Trophoblast cell (in vitro differentiated cells and primary cell): ENCODE results near the gene ERBB4.

Experiments used
- DNase-seq, 2 donors: peaks; one replicate each; pipeline ENCODE4 v3.0.0-alpha.2; 2016
- H2AFZ ChIP-seq: 2 replicates; pipeline ENCODE4 v1.6.1; 2013; ENCODE audit warnings: low read length, moderate library complexity, mild to moderate bottlenecking; ENCODE audit not compliant: insufficient read depth, poor library complexity
- H2AK5ac ChIP-seq: 2 replicates; pipeline ENCODE4 v1.6.1; 2013; ENCODE audit warnings: mild to moderate bottlenecking, low read length
- H2BK120ac ChIP-seq: 2 replicates; pipeline ENCODE4 v1.6.1; 2013; ENCODE audit warnings: low read length, mild to moderate bottlenecking, moderate library complexity; ENCODE audit not compliant: insufficient read depth, poor library complexity
- H2BK12ac ChIP-seq: 2 replicates; pipeline ENCODE4 v1.6.1; 2013; ENCODE audit warnings: mild to moderate bottlenecking, low read length, moderate library complexity
- H2BK5ac ChIP-seq: 2 replicates; pipeline ENCODE4 v1.6.1; 2013; ENCODE audit warnings: low read length, low read depth, moderate library complexity, mild to moderate bottlenecking; ENCODE audit not compliant: poor library complexity
- H3K14ac ChIP-seq: 2 replicates; pipeline ENCODE4 v1.6.1; 2013; ENCODE audit warnings: mild to moderate bottlenecking, low read length
- H3K18ac ChIP-seq: 2 replicates; pipeline ENCODE4 v1.6.1; 2013; ENCODE audit warnings: mild to moderate bottlenecking, low read length
- H3K23ac ChIP-seq: 2 replicates; pipeline ENCODE4 v1.6.1; 2013; ENCODE audit warnings: low read length
- H3K27ac ChIP-seq: 2 replicates; pipeline ENCODE4 v1.5.1; 2013; ENCODE audit warnings: low read depth, mild to moderate bottlenecking, inconsistent platforms, low read length, moderate library complexity
- H3K27me3 ChIP-seq: 2 replicates; pipeline ENCODE4 v1.6.1; 2013; ENCODE audit warnings: inconsistent platforms, mild to moderate bottlenecking, low read length, moderate library complexity; ENCODE audit not compliant: insufficient read depth
- H3K36me3 ChIP-seq, 2 experiments: 1 replicate in 1 of 2; 2 replicates in 1 of 2; pipeline ENCODE4 v1.6.1; 2013; ENCODE audit warnings: low read length in 2 of 2, mild to moderate bottlenecking in 2 of 2, moderate library complexity in 1 of 2; ENCODE audit not compliant: insufficient read depth in 2 of 2, control insufficient read depth in 1 of 2
- H3K4ac ChIP-seq: 2 replicates; pipeline ENCODE4 v1.6.1; 2013; ENCODE audit warnings: low read depth, mild to moderate bottlenecking, low read length, moderate library complexity
- H3K4me1 ChIP-seq, 2 experiments: 1 replicate in 1 of 2; 2 replicates in 1 of 2; pipeline ENCODE4 v1.6.1; 2013; ENCODE audit warnings: low read length in 2 of 2, mild to moderate bottlenecking in 2 of 2, moderate library complexity in 1 of 2; ENCODE audit not compliant: insufficient read depth in 2 of 2, control insufficient read depth in 1 of 2
- H3K4me2 ChIP-seq: 2 replicates; pipeline ENCODE4 v1.6.1; 2013; ENCODE audit warnings: inconsistent platforms, mild to moderate bottlenecking, low read length, moderate library complexity
- H3K4me3 ChIP-seq: 2 replicates; pipeline ENCODE4 v1.5.1; 2013; ENCODE audit warnings: mild to moderate bottlenecking, low read depth, low read length, inconsistent platforms
- H3K79me1 ChIP-seq: one replicate; pipeline ENCODE4 v1.6.1; 2013; ENCODE audit warnings: low read length
- H3K79me2 ChIP-seq: 2 replicates; pipeline ENCODE4 v1.6.1; 2013; ENCODE audit warnings: low read length, mild to moderate bottlenecking; ENCODE audit not compliant: control insufficient read depth, insufficient read depth, poor library complexity
- H3K9ac ChIP-seq: 2 replicates; pipeline ENCODE4 v1.6.1; 2013; ENCODE audit warnings: mild to moderate bottlenecking, low read length
- H3K9me3 ChIP-seq: 2 replicates; pipeline ENCODE4 v1.6.1; 2013; ENCODE audit warnings: low read depth, mild to moderate bottlenecking, control low read depth, inconsistent platforms, low read length; ENCODE audit not compliant: insufficient read depth
- H4K12ac ChIP-seq: 2 replicates; pipeline ENCODE4 v1.6.1; 2013; ENCODE audit warnings: low read depth, mild to moderate bottlenecking, low read length, moderate library complexity
- H4K8ac ChIP-seq: 2 replicates; pipeline ENCODE4 v1.6.1; 2013; ENCODE audit warnings: low read depth, mild to moderate bottlenecking, low read length, moderate library complexity
- H4K91ac ChIP-seq: one replicate; pipeline ENCODE4 v1.6.1; 2013; ENCODE audit warnings: low read depth, mild to moderate bottlenecking, low read length, moderate library complexity
- WGBS: extraction: QIAGEN DNeasy Blood & Tissue Kit; methylation state at CpG from one replicate; pipeline ENCODE4 v1.1.7; 2013; ENCODE audit warnings: missing lambda C conversion rate; ENCODE audit not compliant: insufficient read length, insufficient coverage; ENCODE audit errors: extremely low coverage; 5-methylcytosine and 5-hydroxymethylcytosine counted together

ERBB4 gene

DNA sequence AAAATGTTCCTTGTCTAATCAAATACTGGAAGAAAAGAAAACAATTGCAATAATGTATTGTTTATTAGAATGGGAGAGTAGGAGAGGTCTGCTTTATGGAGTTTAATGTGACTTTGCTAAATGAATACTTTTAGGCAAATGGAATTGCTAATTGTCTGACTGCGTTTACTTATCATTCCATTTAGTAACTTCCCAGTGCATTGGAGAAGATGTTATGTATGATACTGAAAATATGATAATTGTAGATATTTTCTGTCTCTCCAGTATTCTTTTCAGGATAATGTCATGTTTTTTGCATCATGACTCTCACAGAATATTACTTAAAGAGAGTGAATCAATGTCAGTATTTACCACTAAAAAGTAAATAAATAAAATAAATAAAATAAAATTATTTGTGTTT, 8.1 kb upstream of the ERBB4 start:
- no peak overlapping the region for H4K8ac ChIP-seq
- DNase-seq: peak; percentile 13 to 59

DNA sequence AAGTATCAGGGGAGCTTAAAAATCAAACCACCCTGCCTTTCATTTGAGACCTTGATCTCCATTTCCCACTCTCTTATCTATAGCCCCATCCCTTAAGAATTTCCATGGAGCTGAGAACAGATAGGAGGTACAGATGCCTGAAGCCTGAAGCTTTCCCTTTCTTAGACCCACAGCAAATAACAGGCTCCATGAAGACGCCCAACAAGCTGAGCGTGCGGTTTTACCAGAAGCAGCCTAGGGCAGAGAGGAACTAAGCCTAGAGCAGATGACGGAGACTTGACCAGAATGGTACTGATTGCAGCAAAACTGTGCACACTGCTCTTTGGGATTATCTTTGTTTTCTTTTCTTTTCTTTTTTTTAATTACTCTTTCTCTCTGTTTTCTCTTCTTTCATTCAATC, 1.7 kb upstream of the ERBB4 start:
- H4K8ac ChIP-seq: no peak overlapping the region
- H4K91ac ChIP-seq: no peak overlapping the region
- no peak overlapping the region for H3K4me3 ChIP-seq
- H4K12ac ChIP-seq: no peak overlapping the region
- H3K9me3 ChIP-seq: no peaks in the 10 kb centered on the region
- peaks cover 26% of the 10 kb centered on the region for H3K27me3 ChIP-seq
- no peak overlapping the region for H3K4ac ChIP-seq
- no peak overlapping the region for H3K4me2 ChIP-seq
- H3K4me1 ChIP-seq: peaks cover 6 to 19% of the 10 kb centered on the region in 2 experiments
- no peaks in the 10 kb centered on the region for H3K36me3 ChIP-seq
- H3K23ac ChIP-seq: no peak overlapping the region
- no peak overlapping the region for H2BK5ac ChIP-seq
- H3K14ac ChIP-seq: no peak overlapping the region
- H2BK12ac ChIP-seq: no peak overlapping the region
- H3K27ac ChIP-seq: no peak overlapping the region
- no CpG with 5 or more reads among the region's 4 CpGs for WGBS
- no peak overlapping the region for H3K9ac ChIP-seq
- no peaks in the 10 kb centered on the region for H3K79me2 ChIP-seq
- H2BK120ac ChIP-seq: no peak overlapping the region
- H2AFZ ChIP-seq: no peak overlapping the region
- no peak overlapping the region for H3K18ac ChIP-seq
- no peak overlapping the region for H2AK5ac ChIP-seq
- peak in 1 of 2 donors; percentile 14 for DNase-seq
- H3K79me1 ChIP-seq: no peaks in the 10 kb centered on the region

More for the DNA sequence above, 8.1 kb upstream of the ERBB4 start:
- Histone ChIP-seq H3K27me3 (no peaks in the 10 kb centered on the region), H4K12ac (no peak overlapping the region), H3K27ac (no peak overlapping the region), H3K79me1 (no peaks in the 10 kb centered on the region), H3K18ac (no peak overlapping the region), H2BK5ac (no peak overlapping the region), H3K4me2 (no peak overlapping the region), H2BK120ac (no peak overlapping the region), H3K23ac (no peak overlapping the region), H3K4me3 (no peak overlapping the region), H2AK5ac (no peak overlapping the region), H3K9ac (no peak overlapping the region), H3K14ac (no peak overlapping the region), H2BK12ac (no peak overlapping the region), H3K36me3 (no peaks in the 10 kb centered on the region), H3K9me3 (no peaks in the 10 kb centered on the region), H3K4ac (no peak overlapping the region), H2AFZ (no peak overlapping the region), H4K91ac (no peak overlapping the region), H3K4me1 (no peaks in the 10 kb centered on the region), H3K79me2 (no peaks in the 10 kb centered on the region)
- no CpG with 5 or more reads among the region's 1 CpG for WGBS

GRCh38 chr2:212539072-212539880, 674 bp upstream of the ERBB4 start:
- Histone ChIP-seq H3K4ac (no peak overlapping the region), H4K12ac (no peak overlapping the region), H3K4me2 (peak overlapping the region; percentile 99), H2BK12ac (no peak overlapping the region), H2AK5ac (no peak overlapping the region), H2BK120ac (no peak overlapping the region), H3K79me1 (no peaks in the 10 kb centered on the region), H2AFZ (peak overlapping the region; percentile 66), H3K9me3 (no peaks in the 10 kb centered on the region), H3K9ac (no peak overlapping the region), H4K91ac (no peak overlapping the region), H3K27ac (no peak overlapping the region), H3K79me2 (no peaks in the 10 kb centered on the region), H2BK5ac (no peak overlapping the region), H3K4me3 (peak overlapping the region; percentile 76), H3K36me3 (no peaks in the 10 kb centered on the region), H4K8ac (no peak overlapping the region), H3K14ac (no peak overlapping the region), H3K23ac (no peak overlapping the region), H3K27me3 (peaks cover 26% of the 10 kb centered on the region), H3K4me1 (peaks cover 6 to 19% of the 10 kb centered on the region in 2 experiments), H3K18ac (no peak overlapping the region)
- no CpG with 5 or more reads among the region's 30 CpGs for WGBS
- peak in 1 of 2 donors; percentile 34 for DNase-seq

DNA sequence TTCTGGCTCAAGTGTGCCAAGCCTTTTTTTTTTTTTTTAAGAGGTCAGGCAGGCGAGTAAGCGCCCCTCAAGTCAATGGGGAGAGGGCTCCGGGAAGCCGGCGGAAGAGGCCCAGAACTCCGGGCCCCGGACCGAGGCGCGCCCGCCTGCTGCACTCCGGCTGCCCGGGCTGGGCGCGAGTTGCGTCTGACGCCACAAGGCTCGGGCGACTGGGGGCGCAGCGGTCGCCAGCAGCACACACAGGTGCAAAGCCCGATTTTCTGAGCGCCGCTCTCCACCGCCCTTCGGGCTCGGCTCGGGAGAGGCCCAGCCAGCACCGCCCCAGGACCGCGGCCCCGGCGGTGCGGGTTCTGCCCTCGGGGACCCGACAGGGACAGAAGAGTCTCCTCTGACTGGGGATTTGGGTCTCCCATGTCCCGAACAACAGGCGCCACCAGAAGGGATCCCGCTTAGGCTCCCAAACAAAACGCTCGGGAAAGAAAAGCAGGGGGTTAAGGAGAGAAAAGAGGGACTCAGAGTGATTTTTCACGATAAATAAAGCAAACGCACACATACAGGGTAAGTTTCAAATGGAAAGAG, 787 bp downstream of the ERBB4 start:
- Histone ChIP-seq H3K79me1 (no peaks in the 10 kb centered on the region), H4K8ac (no peak overlapping the region), H3K27me3 (peaks cover 26% of the 10 kb centered on the region), H3K4ac (no peak overlapping the region), H4K12ac (no peak overlapping the region), H4K91ac (no peak overlapping the region), H3K23ac (no peak overlapping the region), H3K4me1 (peaks cover 6 to 19% of the 10 kb centered on the region in 2 experiments), H2BK5ac (no peak overlapping the region), H3K14ac (no peak overlapping the region), H2AFZ (peak overlapping the region; percentile 66), H2AK5ac (no peak overlapping the region), H3K18ac (no peak overlapping the region), H3K4me2 (peak overlapping the region; percentile 99), H3K36me3 (no peaks in the 10 kb centered on the region), H3K9me3 (no peaks in the 10 kb centered on the region), H3K79me2 (no peaks in the 10 kb centered on the region), H3K4me3 (peak overlapping the region; percentile 78), H2BK120ac (no peak overlapping the region), H2BK12ac (no peak overlapping the region), H3K27ac (no peak overlapping the region), H3K9ac (no peak overlapping the region)
- peak in 1 of 2 donors; percentile 40 for DNase-seq
- no CpG with 5 or more reads among the region's 44 CpGs for whole genome bisulfite sequencing
